GM18909 (cell line): ENCODE data around the gene C2orf80.
"Not testable (repeated sequence)": the region's sequence is repeated elsewhere in the genome, so short reads cannot be mapped to it uniquely, and the experiment has no call there.

Experiments
- ATAC-seq: cut with Tn5 transposase; IDR thresholded peaks from one replicate; pipeline ENCODE4 v1.9.1; 2021; ENCODE audit warnings: mild to moderate bottlenecking; ENCODE audit not compliant: unreplicated experiment, poor library complexity

Gene C2orf80

DNA sequence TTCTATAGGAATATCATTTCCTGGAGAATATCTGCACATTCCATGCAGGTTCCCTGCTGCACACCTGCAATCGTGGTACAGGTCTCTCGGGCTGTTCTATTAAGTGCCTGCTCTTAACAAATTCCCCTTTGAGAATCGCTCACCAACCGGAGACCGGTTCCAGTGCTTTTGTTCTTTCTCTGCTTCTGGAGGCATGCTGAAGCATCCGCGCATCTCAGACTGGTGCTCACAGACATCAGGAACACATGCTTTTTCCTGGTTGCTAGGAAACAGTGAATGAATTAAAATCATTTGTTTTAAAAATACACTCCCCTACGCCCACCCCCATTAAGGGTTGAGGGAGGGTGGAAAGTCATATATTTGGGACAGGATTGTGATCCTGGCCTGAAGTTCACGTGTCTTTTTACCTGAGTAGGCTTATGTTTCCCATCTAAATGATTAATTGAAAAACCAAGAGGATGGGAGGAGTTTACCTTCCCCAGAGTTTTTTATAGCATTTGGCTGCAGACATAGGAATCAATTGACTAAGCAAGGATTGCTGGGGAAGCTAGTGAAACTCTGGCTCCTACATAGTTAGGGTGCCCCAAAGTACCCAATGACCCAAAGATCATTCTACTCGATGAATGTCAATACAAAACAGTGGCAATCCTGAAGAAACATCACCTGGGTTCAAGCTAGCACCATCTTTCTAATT lies at the start of gene C2orf80:
TSS of gene C2orf80 (minus strand) at position 221 of the 694 bp plus-strand sequence. CDS start 3,044 bp downstream, outside the sequence.
- no peak for ATAC-seq

GRCh38 chr2:208235860-208236259 lies 46.0 kb upstream of the C2orf80 start:
- ATAC-seq, result no peak

- no peak for ATAC-seq
These were observed 45.0 kb upstream of the C2orf80 start for GRCh38 chr2:208234786-208235185.

DNA sequence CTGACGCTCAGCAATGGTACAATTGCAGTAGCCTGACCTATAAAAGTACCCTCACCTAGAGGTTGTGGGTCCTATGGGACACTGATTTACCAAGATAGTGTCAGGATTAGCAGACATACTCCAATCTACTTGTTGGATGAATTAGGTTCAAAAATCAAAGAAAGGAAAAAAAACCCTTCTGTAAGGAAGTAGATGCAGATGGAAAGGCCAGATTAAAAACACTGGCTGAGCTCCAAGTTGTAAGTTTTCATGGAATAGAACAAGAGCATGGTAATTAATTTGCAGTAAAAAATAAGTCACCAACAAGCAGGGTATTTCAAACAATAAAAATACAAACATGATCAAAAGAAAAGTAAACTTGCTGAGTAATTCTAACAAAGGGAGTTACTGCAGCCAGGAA lies 38.6 kb upstream of the C2orf80 start:
- ATAC-seq, result no peak

DNA sequence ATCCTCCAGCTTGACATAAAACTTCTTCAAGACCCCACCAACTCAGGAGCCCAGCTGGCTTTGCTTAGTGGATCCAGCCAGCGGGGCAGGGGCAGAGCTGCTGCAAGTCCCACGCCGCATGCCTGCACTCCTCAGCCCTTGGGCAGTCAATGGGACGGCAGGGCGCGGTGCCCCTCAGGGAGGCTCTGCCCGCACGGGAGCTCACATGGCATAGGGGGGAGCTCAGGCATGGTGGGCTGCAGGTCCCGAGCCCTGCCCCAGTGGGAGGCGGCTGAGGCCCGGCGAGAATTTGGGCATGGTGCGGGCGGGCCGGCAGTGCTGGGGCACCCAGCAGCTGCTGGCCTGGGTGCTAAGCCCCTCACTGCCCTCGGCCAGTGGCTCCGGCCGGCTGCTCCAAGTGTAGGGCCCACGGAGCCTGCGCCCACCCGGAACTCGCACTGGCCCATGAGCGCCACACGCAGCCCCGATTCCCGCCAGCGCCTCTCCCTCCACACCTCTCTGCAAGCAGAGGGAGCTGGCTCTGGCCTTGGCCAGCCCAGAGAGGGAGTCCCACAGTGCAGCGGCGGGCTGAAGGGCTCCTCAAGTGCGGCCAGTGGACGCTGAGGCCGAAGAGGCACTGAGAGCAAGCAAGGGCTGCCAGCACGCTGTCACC lies 37.9 kb upstream of the C2orf80 start:
- no peak for ATAC-seq

- ATAC-seq, result no peak
These were observed 35.0 kb upstream of the C2orf80 start for GRCh38 chr2:208224802-208225201.

DNA sequence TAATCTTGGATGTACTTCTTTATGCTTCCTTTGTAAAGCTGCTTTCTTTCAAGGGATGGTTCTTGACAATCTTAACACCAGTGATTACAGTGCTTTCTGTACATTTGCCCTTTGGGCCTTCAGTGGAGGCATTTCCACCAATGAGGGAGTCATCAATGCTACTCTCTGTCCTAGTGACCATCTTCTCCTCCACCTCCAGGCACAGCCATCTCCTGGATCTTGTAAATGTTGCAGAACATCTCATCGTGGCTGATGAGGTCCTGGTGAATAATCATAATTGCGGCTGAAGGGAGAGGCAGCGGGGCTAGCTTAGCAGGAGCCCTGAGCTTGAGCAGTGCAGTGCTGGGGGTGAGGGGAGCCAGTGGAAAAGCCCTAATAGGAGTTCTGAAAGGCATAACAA lies 32.5 kb upstream of the C2orf80 start:
- ATAC-seq, result no peak

- ATAC-seq, result not testable (repeated sequence)
These were observed 32.0 kb upstream of the C2orf80 start for GRCh38 chr2:208221873-208222272.

DNA sequence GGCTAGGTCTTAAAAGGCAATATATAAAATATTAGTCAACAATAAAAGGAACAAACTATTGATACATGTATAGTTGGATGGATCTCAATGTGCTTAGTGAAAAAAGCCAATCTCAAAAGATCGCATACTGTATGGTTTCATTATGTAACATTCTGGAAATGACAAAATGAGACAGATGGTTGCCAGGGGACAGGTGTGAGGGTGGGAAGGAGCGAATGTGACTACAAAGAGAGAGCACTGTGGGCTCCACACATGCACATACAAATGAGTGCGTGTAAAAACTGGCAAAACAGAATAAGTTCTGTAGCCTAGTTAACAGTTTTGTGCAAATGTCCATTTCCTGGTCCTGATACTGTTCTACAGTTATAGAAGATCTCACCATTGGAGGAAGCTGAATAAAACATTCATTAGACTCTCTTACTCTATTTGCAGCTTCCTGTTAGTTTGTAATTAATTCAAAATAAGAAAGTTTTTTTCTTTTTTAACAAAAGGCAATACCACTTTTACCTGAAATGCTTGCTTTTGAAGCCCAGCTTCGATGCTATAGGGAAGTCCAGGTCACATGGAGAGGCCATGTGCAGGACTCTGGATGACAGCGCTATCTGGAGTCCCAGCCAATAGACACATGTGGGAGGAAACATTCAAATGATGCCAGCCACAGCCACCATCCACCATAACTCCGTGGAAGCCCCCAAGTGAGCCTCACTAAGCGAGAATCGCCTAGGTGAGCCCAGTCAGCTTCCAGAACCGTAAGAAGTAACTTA lies 21.0 kb upstream of the C2orf80 start:
- ATAC-seq, result no peak

- no peak for ATAC-seq
These were observed 18.7 kb upstream of the C2orf80 start for GRCh38 chr2:208208335-208209085.

- ATAC-seq, result no peak
These were observed 17.9 kb upstream of the C2orf80 start for GRCh38 chr2:208207769-208208168.

DNA sequence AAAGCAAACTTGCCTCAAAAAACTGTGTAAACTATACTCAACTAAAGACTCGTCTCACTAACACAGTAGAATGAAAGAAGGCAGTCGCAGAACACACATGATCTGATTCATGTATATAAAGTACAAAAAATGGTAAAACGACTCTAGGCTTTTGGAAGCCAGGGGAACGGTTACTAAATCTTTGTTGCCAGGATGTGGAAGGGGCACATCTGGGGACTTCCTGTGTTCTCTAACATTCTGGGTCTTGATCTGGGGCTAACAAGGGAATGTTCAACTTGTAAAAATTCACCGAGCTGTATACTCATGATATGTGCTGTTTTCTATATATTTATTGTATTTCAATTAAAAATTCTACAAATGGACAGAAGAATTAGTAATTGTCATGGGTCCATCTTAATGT lies 14.3 kb upstream of the C2orf80 start:
- no peak for ATAC-seq

GRCh38 chr2:208195531-208195930 lies 5.7 kb upstream of the C2orf80 start:
- no peak for ATAC-seq

DNA sequence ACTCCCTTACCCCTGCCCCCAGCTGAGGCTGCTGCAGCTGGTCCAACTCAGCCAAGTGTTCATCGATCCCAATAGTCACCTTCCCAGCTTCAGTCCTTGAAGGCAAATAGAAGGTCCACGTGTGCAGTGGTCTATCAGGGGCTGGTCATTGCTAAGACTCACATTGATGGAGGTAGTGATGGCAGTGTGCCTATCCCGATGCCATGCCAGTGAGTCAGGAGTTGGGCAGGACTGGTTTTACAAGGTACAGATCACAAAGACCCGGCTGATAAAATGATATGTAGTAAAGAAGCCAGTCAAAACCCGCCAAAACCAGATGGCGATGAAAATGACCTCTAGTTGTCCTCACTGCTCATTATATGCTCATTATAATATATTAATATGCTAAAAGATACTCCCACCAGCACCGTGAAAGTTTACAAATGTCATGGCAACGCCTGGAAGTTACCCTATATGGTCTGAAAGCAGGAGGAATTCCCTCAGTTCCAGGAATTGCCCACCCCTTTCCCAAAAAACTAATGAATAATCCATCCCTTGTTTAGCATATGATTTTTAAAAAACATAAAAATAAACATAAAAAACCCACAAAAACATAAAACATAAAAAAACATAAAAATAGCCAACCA lies 2.9 kb upstream of the C2orf80 start:
- no peak for ATAC-seq

DNA sequence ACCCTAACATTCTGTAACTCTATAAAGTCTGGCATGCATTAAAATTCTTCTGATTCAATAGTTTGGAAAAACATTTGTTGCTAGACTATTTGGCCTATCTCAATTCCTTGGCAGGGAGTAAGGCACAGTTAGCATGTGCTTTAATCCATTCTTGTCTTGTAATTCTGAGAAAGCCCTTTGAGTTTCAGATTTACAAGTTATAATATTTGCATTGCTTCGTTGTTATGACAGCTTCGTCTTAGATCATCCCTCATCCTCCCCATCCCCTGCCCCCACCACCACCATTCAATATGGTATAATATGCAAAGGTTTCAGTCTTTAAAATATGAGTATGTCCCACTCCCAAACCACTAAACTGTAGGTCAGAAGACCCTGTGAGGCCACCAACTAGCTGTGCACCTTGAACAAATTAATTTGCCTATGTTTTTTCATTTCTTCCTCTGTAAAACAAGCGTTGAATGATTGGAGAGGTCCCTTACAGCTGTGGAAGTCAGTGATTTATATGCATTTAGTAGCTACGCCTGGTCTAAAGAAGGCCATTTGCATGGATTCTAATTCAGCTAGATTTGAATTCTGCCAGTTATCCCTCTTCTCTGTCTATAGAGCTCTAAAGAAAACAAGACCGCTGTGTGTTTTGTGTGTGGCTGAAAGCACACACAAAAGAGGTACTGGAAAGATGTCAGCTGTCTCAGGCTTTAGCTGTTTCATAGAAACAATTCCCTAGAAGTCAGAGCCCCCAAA lies 591 bp downstream of the C2orf80 start:
- ATAC-seq, result no peak

- ATAC-seq, result no peak
These were observed 2.9 kb downstream of the C2orf80 start for GRCh38 chr2:208186893-208187292.

- no peak for ATAC-seq
These were observed 3.4 kb downstream of the C2orf80 start for GRCh38 chr2:208186465-208186864.

DNA sequence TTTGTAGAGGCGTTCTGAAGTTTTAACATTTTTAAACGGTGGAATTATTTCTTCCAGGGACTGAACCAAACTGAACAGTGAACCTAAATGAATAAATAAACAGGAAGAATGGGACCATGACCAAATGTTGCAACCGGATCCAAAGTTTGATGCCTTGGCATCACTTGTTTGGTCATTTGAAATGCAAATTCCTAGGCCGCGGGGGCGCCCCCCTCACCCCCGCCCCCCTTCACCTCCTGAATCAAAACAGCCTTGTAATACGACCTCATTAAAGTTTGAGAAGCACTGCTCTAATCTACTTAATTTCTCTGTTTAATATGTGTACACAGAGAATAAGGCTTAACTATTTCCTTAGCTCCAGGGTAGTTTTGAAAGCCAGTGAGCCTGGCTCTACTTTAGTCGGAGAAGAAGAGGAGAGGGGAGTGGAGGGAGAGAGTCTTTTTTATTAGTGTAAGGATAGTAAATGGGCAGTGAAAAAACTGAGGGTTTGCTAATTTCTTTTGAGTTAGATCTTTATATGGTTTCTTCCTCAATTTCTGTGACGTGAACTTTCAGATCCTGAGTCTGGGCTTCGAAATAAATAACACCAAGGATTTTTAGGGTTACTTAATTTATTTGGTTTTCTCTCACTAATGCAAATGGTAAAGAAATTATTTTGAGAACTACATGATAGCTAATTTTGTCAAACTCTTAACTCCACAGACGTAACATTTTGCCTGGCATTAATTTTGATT lies 5.7 kb downstream of the C2orf80 start:
- ATAC-seq, result no peak

GRCh38 chr2:208183526-208183925 lies 6.3 kb downstream of the C2orf80 start:
- no peak for ATAC-seq
